GM12872 (cell line): ENCODE data around the gene SIGLEC1.

Experiments
- TF ChIP-seq, protein P1 (sequence below): IDR thresholded peaks from 3 replicates; pipeline ENCODE4 v1.5.1; 2011; ENCODE audit warnings: low read depth, mild to moderate bottlenecking, low read length, moderate library complexity; ENCODE audit not compliant: insufficient read depth

The SIGLEC1 gene

DNA sequence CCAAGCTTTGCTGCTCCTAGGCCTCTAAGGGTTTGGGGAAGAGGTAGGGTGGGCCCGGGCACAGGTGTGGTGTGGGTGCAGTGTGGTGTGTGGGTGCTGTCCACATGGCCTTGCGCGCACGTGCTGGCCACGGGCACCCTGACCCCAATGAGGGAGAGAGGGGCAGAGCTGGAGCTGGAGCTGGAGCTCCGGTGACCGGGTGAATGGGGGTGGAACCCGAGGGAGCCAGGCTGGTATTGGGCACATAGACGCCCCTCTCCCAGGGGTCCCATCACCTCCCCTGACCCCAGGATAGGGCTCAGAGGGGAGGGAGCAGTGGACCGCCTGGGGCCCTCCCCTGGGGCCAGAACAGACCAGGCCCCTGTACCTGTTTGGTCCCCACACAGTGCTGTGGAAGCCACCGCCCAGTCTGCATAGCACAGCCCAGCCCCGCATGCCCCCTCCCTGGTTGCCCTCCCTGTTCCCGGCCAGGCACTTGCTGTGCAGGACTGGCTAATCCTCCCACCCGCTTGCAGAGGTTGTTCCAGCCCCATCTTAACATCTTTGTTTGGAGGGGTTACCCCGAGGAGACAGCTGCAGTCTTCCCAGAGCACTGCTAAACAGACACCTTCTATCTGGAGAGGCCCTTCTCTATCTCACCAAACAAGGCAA is 31.6 kb downstream of the SIGLEC1 start:
- TF ChIP-seq, protein P1, sequence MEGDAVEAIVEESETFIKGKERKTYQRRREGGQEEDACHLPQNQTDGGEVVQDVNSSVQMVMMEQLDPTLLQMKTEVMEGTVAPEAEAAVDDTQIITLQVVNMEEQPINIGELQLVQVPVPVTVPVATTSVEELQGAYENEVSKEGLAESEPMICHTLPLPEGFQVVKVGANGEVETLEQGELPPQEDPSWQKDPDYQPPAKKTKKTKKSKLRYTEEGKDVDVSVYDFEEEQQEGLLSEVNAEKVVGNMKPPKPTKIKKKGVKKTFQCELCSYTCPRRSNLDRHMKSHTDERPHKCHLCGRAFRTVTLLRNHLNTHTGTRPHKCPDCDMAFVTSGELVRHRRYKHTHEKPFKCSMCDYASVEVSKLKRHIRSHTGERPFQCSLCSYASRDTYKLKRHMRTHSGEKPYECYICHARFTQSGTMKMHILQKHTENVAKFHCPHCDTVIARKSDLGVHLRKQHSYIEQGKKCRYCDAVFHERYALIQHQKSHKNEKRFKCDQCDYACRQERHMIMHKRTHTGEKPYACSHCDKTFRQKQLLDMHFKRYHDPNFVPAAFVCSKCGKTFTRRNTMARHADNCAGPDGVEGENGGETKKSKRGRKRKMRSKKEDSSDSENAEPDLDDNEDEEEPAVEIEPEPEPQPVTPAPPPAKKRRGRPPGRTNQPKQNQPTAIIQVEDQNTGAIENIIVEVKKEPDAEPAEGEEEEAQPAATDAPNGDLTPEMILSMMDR, result no peak

DNA sequence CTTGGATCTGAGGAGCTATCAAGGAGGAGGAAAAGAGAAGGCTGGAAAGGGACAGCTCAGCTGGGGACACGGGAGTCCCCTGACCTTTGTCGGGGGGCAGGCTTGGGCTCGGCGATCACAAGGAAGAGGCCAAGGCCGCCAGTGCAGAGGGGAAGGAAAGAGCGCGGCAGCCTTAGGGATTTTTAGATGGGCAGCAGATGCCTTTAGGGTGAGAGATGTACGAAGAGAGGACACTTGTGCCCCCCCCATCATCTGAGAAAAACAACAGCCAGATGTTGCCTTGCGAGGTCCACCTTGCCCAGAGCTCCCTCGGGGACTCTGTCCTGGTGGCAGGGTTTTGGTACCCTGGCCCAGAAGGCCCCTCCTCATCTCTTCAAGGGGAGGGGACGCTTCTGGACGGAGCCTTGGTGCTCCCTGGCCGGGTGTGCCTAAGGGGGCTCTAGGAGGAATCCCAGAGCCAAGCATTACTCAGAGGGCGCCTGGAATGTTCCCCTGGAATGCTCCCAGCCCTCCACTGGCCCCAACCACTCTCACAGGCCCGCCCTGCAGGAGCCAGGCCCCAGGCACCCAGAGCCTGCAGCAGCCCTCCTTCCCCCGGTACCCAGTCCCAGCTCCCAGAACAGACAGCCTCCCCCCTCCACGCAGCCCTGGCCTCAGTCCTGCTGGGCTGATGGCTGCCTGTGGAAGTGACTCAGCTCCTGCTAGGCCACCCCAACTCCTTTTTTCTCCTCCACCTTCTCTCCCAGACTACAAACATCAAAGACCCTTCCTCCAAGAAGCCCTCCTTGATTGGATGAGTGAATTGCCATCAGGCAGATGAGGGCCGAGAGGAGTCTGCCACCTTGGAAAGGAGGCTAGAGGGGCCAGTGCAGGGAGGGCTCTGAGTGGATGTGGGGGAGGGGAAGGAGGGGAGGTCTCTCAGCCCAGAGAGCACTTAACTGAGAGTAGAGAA is 32.4 kb downstream of the SIGLEC1 start:
- TF ChIP-seq, protein P1, result no peak

DNA sequence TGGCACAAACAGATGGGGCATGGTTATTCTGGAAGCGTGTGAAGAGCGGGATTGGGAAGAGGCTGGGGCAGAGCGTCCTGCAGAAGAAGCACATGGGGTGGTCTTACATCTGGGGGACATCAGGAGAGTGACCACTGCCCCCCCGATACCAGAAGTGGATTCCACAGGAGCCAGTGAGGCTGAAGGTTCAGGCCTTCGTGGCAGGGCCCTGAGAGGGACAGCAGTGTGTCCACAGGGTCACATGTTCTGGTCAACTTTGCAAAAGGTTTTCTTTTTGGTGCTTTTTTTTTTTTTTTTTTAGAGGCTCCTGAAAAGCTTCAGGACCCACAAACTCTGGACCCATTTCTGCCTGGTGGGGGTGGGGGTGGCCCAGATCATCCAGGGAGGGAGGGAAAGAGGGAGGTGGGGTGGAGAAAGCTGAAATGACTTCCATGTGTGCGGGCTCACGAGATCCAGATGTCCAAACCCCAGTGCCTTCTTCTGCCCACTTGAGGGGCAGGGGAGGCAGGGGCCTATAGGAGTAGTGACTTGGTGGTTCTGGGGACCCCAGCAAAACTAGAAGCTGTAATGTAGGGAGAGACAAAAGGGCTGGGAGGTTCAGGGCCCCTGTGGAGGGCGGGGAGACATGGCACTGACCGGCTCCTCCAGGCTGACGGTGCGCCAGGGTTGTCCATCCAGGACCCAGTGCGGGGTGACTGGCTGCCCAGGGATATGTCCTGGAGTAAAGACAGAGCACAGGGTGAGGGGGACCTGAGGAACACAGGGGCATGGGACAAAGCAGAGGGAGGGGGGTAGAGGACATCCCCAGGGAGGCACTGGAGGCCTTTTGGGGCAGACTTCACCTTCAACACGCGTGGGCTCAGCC is 33.3 kb downstream of the SIGLEC1 start:
- TF ChIP-seq, protein P1, result no peak

DNA sequence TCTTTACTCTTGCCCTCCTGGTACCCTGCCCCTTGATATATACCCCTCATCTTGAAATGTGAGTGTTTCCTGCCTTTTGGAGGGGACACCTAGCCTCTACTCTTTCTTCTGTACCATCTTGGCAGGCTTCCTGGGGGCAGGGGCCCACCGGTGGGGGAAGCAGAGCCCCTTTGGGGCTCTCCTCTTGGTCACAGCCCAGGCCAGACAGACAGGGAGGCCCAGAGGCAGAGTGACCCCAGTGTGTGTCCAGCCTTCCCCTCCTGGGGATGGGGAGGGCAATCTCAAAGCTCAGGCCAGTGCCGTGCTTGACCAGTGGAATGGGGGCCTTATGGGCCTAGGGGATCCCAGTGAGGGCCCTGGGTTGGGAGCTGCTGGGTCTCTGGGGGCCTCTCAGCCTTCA is 34.2 kb downstream of the SIGLEC1 start:
- TF ChIP-seq, protein P1, result no peak

DNA sequence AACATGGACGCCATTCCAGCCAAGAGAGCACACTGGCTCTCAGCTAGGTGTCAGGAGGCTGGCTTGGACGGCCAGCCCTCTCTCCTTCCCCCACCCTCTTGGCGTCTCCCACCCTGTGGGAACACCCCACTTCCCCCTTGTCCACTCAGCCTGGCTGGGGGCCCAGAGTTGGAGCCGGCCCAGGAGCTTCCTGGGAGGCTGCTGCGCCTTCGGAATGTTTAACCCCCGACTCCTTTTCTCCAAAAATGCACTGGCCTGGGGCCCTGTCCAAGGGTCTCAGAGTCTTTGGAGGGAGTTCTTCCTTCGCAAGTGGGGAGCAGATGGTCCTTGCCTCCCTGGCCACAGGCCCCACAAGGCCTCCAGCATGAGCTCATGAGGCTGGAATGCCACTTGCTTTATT is 34.7 kb downstream of the SIGLEC1 start:
- TF ChIP-seq, protein P1, result no peak

DNA sequence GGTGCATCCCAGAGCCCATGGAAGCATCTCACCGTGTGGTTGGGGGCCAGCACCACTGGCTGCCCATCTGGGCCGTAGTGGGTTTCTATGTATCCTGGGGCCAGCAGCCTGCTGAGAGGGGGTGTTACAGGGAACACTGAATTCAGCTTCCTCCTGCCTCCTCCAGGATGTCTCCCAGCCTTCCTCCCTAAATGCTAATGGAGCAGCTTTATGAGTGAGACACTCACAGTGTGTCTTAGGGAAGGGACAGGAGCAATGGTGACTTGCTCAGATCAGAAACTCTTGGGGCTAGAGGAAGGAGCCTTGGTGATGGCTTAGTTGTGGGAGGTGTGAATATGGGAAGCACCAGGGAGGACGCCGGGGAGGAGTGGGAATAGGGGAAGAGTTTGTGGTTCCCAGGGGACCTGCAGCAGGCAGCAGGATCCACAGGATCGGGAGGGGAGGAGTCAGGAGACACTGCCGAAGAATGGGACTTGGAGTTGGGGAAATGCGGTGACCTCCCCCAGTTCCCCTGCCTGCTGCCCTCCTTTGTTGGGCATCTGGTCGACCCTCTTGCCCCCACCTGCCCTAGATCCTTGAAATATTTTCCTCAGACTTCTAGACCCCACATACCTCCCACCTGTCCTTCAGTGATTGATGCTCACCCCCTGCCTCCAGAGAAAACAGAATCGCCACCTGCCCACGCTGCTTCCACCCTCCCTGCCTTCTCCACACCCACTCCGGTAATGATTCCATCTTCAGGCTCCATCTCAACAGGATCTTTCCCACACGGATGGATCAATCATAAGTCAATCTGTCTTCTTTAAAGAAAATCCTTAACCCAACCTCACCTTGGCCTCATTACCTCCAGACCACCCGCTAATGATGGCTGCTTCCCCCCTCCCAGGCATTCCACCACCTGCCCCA is 37.2 kb downstream of the SIGLEC1 start:
- TF ChIP-seq, protein P1, result no peak
